AG04450 (cell line): ENCODE data around the gene NUDT7. TPM values are rescaled to one million over a fixed set of nuclear protein-coding genes. Genes with fewer than 3 reads are reported as not detected.

Experiments used
- CTCF ChIA-PET: fragments of 300-600, 350-600 bp; formaldehyde crosslinking; extraction: SDS; loops from one replicate; lab custom pipeline; 2022; ENCODE audit warnings: antibody characterized with exemption, inconsistent platforms; lab: Charles Lee
- POLR2A ChIA-PET: fragments of 350-600 bp; formaldehyde crosslinking; extraction: SDS; loops from one replicate; lab custom pipeline; 2021; ENCODE audit warnings: antibody characterized with exemption, inconsistent platforms; lab: Yijun Ruan, JAX
- DNase-seq: peaks from one replicate; pipeline ENCODE4 v3.0.0-alpha.2; 2011; ENCODE audit warnings: low read depth, low spot score
- H3K27ac ChIP-seq: one replicate; pipeline ENCODE4 v1.5.1; 2012; ENCODE audit warnings: low read depth, low read length, control low read depth
- H3K27me3 ChIP-seq: one replicate; pipeline ENCODE4 v1.6.0; 2012; ENCODE audit warnings: low read length; ENCODE audit not compliant: control insufficient read depth, insufficient read depth
- H3K4me3 ChIP-seq: 2 replicates; pipeline ENCODE4 v1.5.1; 2011; ENCODE audit warnings: mild to moderate bottlenecking, low read depth, low read length, control low read depth
- H3K9me3 ChIP-seq: 2 replicates; pipeline ENCODE4 v1.5.1; 2012; ENCODE audit warnings: low read length; ENCODE audit not compliant: control insufficient read depth, insufficient read depth
- CTCF ChIP-seq: IDR thresholded peaks from 2 replicates; pipeline ENCODE4 v1.5.1; 2011; ENCODE audit warnings: low read depth, low read length, control low read depth, inconsistent platforms
- polyA minus RNA-seq: library from RNA; depleted of rRNA, polyadenylated mRNA; stranded (reverse); fragments of >200 nt; gene quantifications from 2 replicates; pipeline ENCODE4 v1.2.3, GENCODE V29; 2011; rRNA and poly(A)+ RNA removed
- polyA plus RNA-seq: library from polyadenylated mRNA; depleted of rRNA; stranded (reverse); fragments of >200 nt; gene quantifications from 2 replicates; pipeline ENCODE4 v1.2.3, GENCODE V29; 2011; rRNA removed

Gene NUDT7
- 18.3 and 19.3 TPM in 2 replicates for polyA plus RNA-seq
- 8.6 and 16.1 TPM in 2 replicates for polyA minus RNA-seq

DNA sequence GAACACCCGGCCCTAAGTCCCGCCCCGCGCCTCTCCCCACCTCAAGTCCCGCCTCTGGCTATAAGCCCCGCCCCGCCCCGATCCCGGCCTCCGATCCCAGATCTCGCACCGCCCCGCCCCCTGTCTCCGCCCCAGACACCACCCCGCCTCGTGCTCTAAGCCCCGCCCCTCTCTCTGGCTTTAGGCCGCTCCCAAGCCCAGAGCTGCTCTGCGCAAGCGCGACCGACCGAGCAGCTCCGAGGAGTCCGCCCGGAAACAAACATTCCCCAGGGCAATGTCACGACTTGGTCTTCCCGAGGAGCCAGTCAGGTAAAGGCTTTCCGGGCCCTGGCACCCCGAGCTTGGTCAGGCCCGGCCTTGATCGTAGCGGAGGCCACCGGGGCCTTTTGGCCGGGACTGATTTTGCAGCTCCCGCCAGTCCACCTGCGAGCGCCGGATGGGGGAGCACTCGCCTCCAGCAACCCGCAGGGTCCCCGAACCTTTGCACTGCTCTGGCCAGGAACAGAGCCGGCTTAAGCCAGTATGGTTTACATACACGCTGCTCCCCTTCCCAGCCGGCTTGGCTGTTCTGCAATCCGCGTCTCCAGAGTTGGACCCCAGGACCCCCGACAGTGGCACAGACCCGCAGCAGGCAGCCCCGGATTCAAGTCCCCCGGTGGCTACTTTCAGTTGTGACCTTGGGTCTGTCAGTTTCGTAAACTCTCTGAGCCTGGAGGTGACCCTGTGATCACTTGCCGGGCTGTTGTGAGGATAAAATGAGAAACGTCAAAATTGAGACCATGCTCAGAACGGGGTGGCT is at the start of gene NUDT7:
TSS of gene NUDT7 (plus strand) at position 206 of the 799 bp plus-strand sequence. CDS start at position 275, 69 bp downstream.
- H3K27me3 ChIP-seq: no peaks in the 10 kb centered on the region
- peak; percentile 32 for TF ChIP-seq CTCF
- H3K9me3 ChIP-seq: peaks cover 7% of the 10 kb centered on the region; the same call in 1 of the 2 replicates
- peak; percentile 94 for DNase-seq
- H3K4me3 ChIP-seq: peak within 1 kb of the TSS; percentile 67
- ChIA-PET POLR2A (interaction anchor here (0.6 to 1.4 kb wide), 11 partner anchors 10 to 281 kb away, joined by 3 to 10 read pairs (median 5); no protein-coding TSS in a partner anchor), CTCF (interaction anchor here (0.7 to 2.6 kb wide), 8 partner anchors 22 to 281 kb away, joined by 3 to 9 read pairs (median 4); no protein-coding TSS in a partner anchor)
- peak within 1 kb of the TSS; percentile 88 for H3K27ac ChIP-seq

DNA sequence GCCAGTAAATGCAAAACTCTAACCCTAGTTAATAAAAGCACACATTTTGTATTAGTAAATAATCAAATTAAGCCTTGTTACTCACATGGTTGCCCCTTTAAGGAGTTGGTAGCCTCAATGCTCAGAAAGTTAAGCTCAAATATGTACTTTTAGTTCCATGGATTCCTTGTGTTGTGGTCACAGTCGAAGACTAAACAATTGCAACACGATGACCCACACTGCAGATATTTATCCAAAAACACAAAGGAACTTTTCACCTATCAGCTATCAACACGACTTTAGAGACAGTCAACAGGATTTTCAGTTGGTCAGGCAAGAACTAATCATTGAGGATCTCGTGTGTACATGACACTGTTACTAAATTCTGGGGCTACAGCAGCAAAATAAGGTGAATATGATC is 47.4 kb upstream of the NUDT7 start:
- peaks cover 2% of the 10 kb centered on the region for H3K27me3 ChIP-seq
- H3K27ac ChIP-seq: no peak overlapping the region
- no peak overlapping the region for H3K4me3 ChIP-seq
- TF ChIP-seq CTCF: no peak
- peak; percentile 56 for DNase-seq
- ChIA-PET CTCF (interaction anchor here (0.6 to 4.7 kb wide), 34 partner anchors 8 to 437 kb away, joined by 3 to 135 read pairs (median 4); partner anchors contain the start of genes NUDT7 and WWOX), POLR2A (interaction anchor here (0.6 to 1.2 kb wide), 2 partner anchors 224 to 300 kb away, joined by 3 to 6 read pairs; no protein-coding TSS in a partner anchor)
- H3K9me3 ChIP-seq: no peaks in the 10 kb centered on the region

DNA sequence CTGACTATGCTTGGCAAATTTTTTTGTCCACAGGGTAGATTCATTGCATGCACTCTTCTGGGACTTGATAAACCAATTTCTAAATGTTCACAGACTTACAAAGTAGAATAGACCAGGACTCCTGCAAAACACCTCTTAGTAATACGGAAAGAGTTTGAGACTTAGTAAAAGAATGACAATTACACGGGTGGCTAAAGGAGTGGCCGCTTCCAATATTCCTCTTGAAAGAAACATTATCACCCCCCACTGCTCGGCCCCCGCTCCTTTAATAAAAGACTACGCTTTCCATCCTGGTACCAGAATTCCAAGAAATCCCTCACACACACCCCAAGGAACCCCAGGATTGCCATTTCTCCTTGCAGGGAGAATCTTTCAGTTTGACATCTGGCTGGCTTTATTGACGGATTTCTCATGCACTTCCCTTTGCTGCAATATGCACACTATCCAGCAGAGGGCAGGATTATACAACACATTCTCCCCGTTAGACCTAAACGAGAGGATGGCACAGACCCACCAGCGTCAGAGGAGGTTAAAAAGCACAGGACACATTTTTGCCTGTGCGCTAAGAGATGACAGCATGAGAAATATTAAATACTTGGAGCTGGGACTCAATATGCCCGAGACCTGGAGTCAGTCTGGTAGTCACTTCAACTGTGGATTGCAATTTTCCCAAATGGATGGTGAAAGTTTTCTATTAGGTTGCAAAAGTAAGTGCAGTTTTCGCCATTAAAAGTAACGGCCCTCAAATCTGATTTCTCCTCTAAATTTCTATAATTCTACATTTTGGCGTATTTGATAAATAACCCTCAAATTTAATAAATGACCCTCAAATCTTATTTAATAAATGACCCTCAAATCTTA is 46.6 kb upstream of the NUDT7 start:
- TF ChIP-seq CTCF: peak; percentile 93
- DNase-seq: peak; percentile 57
- peaks cover 2% of the 10 kb centered on the region for H3K27me3 ChIP-seq
- H3K4me3 ChIP-seq: no peak overlapping the region; the same call in 1 of the 2 replicates
- ChIA-PET CTCF (interaction anchor here (0.6 to 4.7 kb wide), 48 partner anchors 9 to 438 kb away, joined by 3 to 135 read pairs (median 4); partner anchors contain the start of genes NUDT7, VAT1L and WWOX), POLR2A (interaction anchor here (0.6 kb wide), 1 partner anchor 299 kb away, joined by 6 read pairs; no protein-coding TSS in a partner anchor)
- no peak overlapping the region for H3K27ac ChIP-seq
- H3K9me3 ChIP-seq: no peaks in the 10 kb centered on the region

- no peak overlapping the region for H3K4me3 ChIP-seq
- ChIA-PET CTCF (interaction anchor here (0.7 to 4.7 kb wide), 7 partner anchors 17 to 422 kb away, joined by 3 to 135 read pairs (median 8); partner anchors contain the start of genes NUDT7 and WWOX), POLR2A (no interaction called here)
- TF ChIP-seq CTCF: no peak
- no peak for DNase-seq
- no peak overlapping the region for H3K27ac ChIP-seq
- no peaks in the 10 kb centered on the region for H3K27me3 ChIP-seq
- no peaks in the 10 kb centered on the region for H3K9me3 ChIP-seq
Observed at GRCh38 chr16:77677129-77677528, 45.2 kb upstream of the NUDT7 start.
